ENCODE data around the gene MISFA.
"Not testable (repeated sequence)": the region's sequence is repeated elsewhere in the genome, so short reads cannot be mapped to it uniquely, and the experiment has no call there.

MISFA gene

GRCh38 chr11:18594088-18594487 is 5.5 kb upstream of the MISFA start:
- H3K36me3 ChIP-seq (ENCODE audit: control insufficient read depth, insufficient read depth, low read length); H3K4me1 ChIP-seq (ENCODE audit: control insufficient read depth, insufficient read depth, low read length); H3K9me3 ChIP-seq (ENCODE audit: control insufficient read depth, insufficient read depth, low read length); H3K27me3 ChIP-seq (ENCODE audit: control insufficient read depth, insufficient read depth, low read length); H3K4me3 ChIP-seq (ENCODE audit: low read depth, low read length); H3K9ac ChIP-seq (ENCODE audit: low read depth, low read length): not testable (repeated sequence)

DNA sequence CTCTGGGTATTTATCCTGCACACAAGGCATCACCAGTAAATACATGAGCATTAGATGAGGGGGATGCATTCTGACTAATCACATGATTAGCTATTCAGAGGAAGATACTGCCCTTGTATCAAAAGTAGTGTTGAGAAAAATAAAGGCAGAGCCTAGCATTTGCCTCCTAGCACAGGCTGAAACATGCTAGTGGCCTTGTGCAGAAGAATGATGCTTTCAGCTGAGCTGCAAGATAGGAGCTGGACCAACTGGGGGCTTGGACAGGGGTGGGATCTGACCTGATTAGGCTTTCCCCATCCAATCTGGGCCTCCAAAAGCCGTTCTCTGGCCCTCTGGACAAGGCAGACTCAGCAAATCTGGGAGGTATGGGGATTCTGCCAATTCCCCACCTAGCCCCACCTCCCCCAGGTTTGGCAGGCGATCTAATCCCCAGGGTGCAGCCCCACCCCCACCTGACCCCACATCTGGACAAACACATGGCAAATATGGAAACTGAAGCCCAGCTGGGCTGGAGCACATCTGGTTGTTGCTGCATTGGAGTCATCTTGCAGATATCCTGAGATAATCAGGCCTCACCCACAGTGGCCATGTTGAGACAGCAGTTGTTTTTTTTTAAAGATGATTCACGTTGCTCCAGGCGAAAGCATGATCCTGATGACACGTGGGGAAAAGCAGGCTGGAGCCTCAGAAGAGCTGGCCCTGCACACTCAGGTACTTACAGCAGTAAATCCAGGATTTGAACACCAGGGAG is 4.4 kb upstream of the MISFA start:
- Histone ChIP-seq H3K9ac (ENCODE audit: low read depth, low read length) (no peak overlapping the region), H3K9me3 (ENCODE audit: control insufficient read depth, insufficient read depth, low read length) (no peaks in the 10 kb centered on the region), H3K4me3 (ENCODE audit: low read depth, low read length) (no peak overlapping the region), H3K36me3 (ENCODE audit: control insufficient read depth, insufficient read depth, low read length) (peaks cover 3% of the 10 kb centered on the region), H3K27me3 (ENCODE audit: control insufficient read depth, insufficient read depth, low read length) (no peaks in the 10 kb centered on the region), H3K4me1 (ENCODE audit: control insufficient read depth, insufficient read depth, low read length) (no peaks in the 10 kb centered on the region)

GRCh38 chr11:18600915-18601569 is 1.5 kb downstream of the MISFA start:
- H3K4me3 ChIP-seq (ENCODE audit: low read depth, low read length) = no peak overlapping the region
- no peaks in the 10 kb centered on the region for H3K27me3 ChIP-seq (ENCODE audit: control insufficient read depth, insufficient read depth, low read length)
- no peaks in the 10 kb centered on the region for H3K4me1 ChIP-seq (ENCODE audit: control insufficient read depth, insufficient read depth, low read length)
- H3K9me3 ChIP-seq (ENCODE audit: control insufficient read depth, insufficient read depth, low read length) = no peaks in the 10 kb centered on the region
- H3K36me3 ChIP-seq (ENCODE audit: control insufficient read depth, insufficient read depth, low read length) = peaks cover under 1% of the 10 kb centered on the region
- H3K9ac ChIP-seq (ENCODE audit: low read depth, low read length) = no peak overlapping the region

GRCh38 chr11:18608376-18608775 is 8.8 kb downstream of the MISFA start:
- Histone ChIP-seq H3K27me3 (ENCODE audit: control insufficient read depth, insufficient read depth, low read length) (no peaks in the 10 kb centered on the region), H3K9me3 (ENCODE audit: control insufficient read depth, insufficient read depth, low read length) (no peaks in the 10 kb centered on the region), H3K36me3 (ENCODE audit: control insufficient read depth, insufficient read depth, low read length) (peaks cover 5% of the 10 kb centered on the region), H3K9ac (ENCODE audit: low read depth, low read length) (no peak overlapping the region), H3K4me3 (ENCODE audit: low read depth, low read length) (no peak overlapping the region), H3K4me1 (ENCODE audit: control insufficient read depth, insufficient read depth, low read length) (no peaks in the 10 kb centered on the region)

GRCh38 chr11:18611196-18611595 is 11.6 kb downstream of the MISFA start:
- Histone ChIP-seq H3K27me3 (ENCODE audit: control insufficient read depth, insufficient read depth, low read length) (no peaks in the 10 kb centered on the region), H3K36me3 (ENCODE audit: control insufficient read depth, insufficient read depth, low read length) (peaks cover 18% of the 10 kb centered on the region), H3K4me1 (ENCODE audit: control insufficient read depth, insufficient read depth, low read length) (no peaks in the 10 kb centered on the region), H3K9me3 (ENCODE audit: control insufficient read depth, insufficient read depth, low read length) (no peaks in the 10 kb centered on the region), H3K4me3 (ENCODE audit: low read depth, low read length) (no peak overlapping the region), H3K9ac (ENCODE audit: low read depth, low read length) (no peak overlapping the region)

DNA sequence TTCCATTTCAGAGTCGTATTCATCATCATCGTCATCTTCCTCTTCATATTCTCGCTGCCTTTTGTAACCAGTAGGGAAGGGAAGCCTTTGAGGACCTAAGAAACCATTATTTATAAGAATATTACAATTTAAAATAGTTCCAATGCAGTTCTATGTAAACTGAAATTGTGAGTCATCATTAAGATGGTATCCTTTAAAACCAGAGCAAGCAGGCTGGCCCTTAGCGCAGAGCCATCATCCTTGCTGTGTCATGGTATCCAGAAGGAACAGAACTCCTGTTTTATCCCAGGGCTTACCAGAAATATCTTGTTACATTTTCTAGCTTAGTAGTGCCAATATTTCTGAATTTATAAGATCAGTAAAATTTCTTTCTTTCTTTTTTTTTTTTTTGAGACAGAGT is 12.8 kb downstream of the MISFA start:
- no peak overlapping the region for H3K4me3 ChIP-seq (ENCODE audit: low read depth, low read length)
- no peaks in the 10 kb centered on the region for H3K4me1 ChIP-seq (ENCODE audit: control insufficient read depth, insufficient read depth, low read length)
- H3K9ac ChIP-seq (ENCODE audit: low read depth, low read length) = no peak overlapping the region
- H3K27me3 ChIP-seq (ENCODE audit: control insufficient read depth, insufficient read depth, low read length) = no peaks in the 10 kb centered on the region
- H3K36me3 ChIP-seq (ENCODE audit: control insufficient read depth, insufficient read depth, low read length) = peaks cover 18% of the 10 kb centered on the region
- no peaks in the 10 kb centered on the region for H3K9me3 ChIP-seq (ENCODE audit: control insufficient read depth, insufficient read depth, low read length)

DNA sequence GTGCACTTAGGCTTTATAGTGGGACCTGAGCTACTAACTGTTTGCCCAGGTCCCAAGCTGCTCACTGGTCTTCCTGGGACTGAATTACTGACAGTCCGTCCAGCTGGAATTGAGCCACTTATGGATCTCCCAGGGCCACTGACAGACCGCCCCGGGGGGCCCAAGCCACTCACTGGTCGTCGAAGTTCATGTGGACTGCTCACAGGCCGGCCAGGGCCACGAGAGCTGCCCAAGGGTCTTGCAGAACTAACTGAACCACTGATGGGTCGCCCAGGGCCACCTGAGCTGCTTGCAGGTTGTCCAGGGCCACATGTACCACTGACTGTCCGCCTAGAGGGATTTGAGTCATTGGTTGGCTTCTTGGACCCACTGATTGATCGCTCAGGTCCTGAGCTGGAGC is 15.1 kb downstream of the MISFA start:
- H3K9me3 ChIP-seq (ENCODE audit: control insufficient read depth, insufficient read depth, low read length) = no peaks in the 10 kb centered on the region
- peaks cover 18% of the 10 kb centered on the region for H3K36me3 ChIP-seq (ENCODE audit: control insufficient read depth, insufficient read depth, low read length)
- H3K4me1 ChIP-seq (ENCODE audit: control insufficient read depth, insufficient read depth, low read length) = no peaks in the 10 kb centered on the region
- no peak overlapping the region for H3K4me3 ChIP-seq (ENCODE audit: low read depth, low read length)
- H3K9ac ChIP-seq (ENCODE audit: low read depth, low read length) = no peak overlapping the region
- H3K27me3 ChIP-seq (ENCODE audit: control insufficient read depth, insufficient read depth, low read length) = no peaks in the 10 kb centered on the region

DNA sequence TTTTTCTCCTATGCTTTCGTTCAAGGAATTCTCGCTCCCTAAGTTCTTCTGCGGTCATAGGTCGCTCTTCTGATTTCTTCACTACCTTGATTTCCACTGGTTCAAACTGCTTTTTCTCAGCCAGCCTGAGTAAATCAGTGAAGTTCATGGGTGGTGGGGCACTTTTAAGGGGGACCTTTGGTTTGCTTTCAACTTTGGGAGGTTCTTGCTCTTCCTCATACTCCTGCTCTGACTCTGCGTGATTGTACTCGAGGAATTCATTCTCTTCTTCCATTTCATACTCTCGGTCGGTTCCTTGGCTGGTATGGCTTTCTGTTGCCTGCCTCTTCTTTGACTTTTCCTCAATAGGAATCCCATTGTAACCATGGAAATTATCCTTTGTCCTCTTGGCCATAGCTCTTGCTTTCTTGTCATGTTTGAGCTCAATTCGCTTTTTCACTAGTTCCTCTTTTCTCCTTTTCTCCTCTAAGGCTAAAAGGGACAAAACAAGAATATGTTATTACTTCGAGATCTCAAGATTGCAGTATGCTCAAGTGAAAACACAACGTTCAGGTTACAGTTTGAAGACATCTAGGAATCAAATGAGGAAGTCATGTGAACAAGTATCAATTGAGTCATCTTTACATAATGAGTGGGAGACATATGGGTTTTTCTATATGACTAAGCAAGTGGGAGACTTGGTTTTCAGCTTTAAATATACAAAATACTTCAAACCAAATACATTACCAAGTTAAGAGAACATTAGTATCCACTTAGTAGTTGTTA is 16.2 kb downstream of the MISFA start:
- no peak overlapping the region for H3K4me3 ChIP-seq (ENCODE audit: low read depth, low read length)
- H3K4me1 ChIP-seq (ENCODE audit: control insufficient read depth, insufficient read depth, low read length) = no peaks in the 10 kb centered on the region
- no peaks in the 10 kb centered on the region for H3K27me3 ChIP-seq (ENCODE audit: control insufficient read depth, insufficient read depth, low read length)
- H3K36me3 ChIP-seq (ENCODE audit: control insufficient read depth, insufficient read depth, low read length) = peaks cover 18% of the 10 kb centered on the region
- no peak overlapping the region for H3K9ac ChIP-seq (ENCODE audit: low read depth, low read length)
- H3K9me3 ChIP-seq (ENCODE audit: control insufficient read depth, insufficient read depth, low read length) = no peaks in the 10 kb centered on the region

- no peak overlapping the region for H3K4me3 ChIP-seq (ENCODE audit: low read depth, low read length)
- peaks cover 13% of the 10 kb centered on the region for H3K36me3 ChIP-seq (ENCODE audit: control insufficient read depth, insufficient read depth, low read length)
- no peak overlapping the region for H3K9ac ChIP-seq (ENCODE audit: low read depth, low read length)
- no peaks in the 10 kb centered on the region for H3K27me3 ChIP-seq (ENCODE audit: control insufficient read depth, insufficient read depth, low read length)
- no peaks in the 10 kb centered on the region for H3K4me1 ChIP-seq (ENCODE audit: control insufficient read depth, insufficient read depth, low read length)
- H3K9me3 ChIP-seq (ENCODE audit: control insufficient read depth, insufficient read depth, low read length) = no peaks in the 10 kb centered on the region
Measured at GRCh38 chr11:18617688-18618341, 18.2 kb downstream of the MISFA start.

GRCh38 chr11:18618342-18619025 is 18.9 kb downstream of the MISFA start:
- no peaks in the 10 kb centered on the region for H3K4me1 ChIP-seq (ENCODE audit: control insufficient read depth, insufficient read depth, low read length)
- no peaks in the 10 kb centered on the region for H3K27me3 ChIP-seq (ENCODE audit: control insufficient read depth, insufficient read depth, low read length)
- peaks cover 13% of the 10 kb centered on the region for H3K36me3 ChIP-seq (ENCODE audit: control insufficient read depth, insufficient read depth, low read length)
- H3K9me3 ChIP-seq (ENCODE audit: control insufficient read depth, insufficient read depth, low read length) = no peaks in the 10 kb centered on the region
- no peak overlapping the region for H3K4me3 ChIP-seq (ENCODE audit: low read depth, low read length)
- no peak overlapping the region for H3K9ac ChIP-seq (ENCODE audit: low read depth, low read length)

DNA sequence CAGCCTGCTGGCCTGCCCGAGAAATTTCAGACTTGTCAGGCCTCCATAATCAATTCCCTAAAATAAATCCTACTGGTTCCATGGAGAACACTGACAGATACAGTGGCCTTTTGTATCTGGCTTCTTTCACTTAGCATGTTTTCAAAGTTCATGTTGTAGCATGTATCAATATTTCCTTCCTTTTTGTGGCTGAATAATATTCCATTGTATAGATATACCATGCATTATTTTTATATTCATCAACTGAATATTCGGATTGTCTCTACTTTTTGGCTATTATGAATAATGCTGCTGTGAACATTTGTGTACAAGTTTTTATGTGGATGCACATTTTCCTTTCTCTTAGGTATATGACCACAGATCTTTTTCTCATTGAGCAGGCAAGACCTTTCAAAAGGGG is 24.1 kb downstream of the MISFA start:
- H3K27me3 ChIP-seq (ENCODE audit: control insufficient read depth, insufficient read depth, low read length) = no peaks in the 10 kb centered on the region
- no peak overlapping the region for H3K4me3 ChIP-seq (ENCODE audit: low read depth, low read length)
- no peak overlapping the region for H3K9ac ChIP-seq (ENCODE audit: low read depth, low read length)
- H3K4me1 ChIP-seq (ENCODE audit: control insufficient read depth, insufficient read depth, low read length) = no peaks in the 10 kb centered on the region
- H3K9me3 ChIP-seq (ENCODE audit: control insufficient read depth, insufficient read depth, low read length) = no peaks in the 10 kb centered on the region
- no peaks in the 10 kb centered on the region for H3K36me3 ChIP-seq (ENCODE audit: control insufficient read depth, insufficient read depth, low read length)
